ENCODE results near the gene RNASEL.

The RNASEL gene

GRCh38 chr1:182574156-182574555, 14.9 kb downstream of the RNASEL start:
- TF ChIP-seq CTCF (conservative IDR thresholded peaks at IDR 0.05; ENCODE audit: low read depth, low read length), result no peak
- no peak overlapping the region for H3K4me3 ChIP-seq (ENCODE audit: low read depth, low read length)
- no peak for DNase-seq (ENCODE audit: low read depth)

- H3K4me3 ChIP-seq (ENCODE audit: low read depth, low read length), result no peak overlapping the region
- no peak for TF ChIP-seq CTCF (conservative IDR thresholded peaks at IDR 0.05; ENCODE audit: low read depth, low read length)
- DNase-seq (ENCODE audit: low read depth), result no peak
Observed at GRCh38 chr1:182570611-182570970, 18.5 kb downstream of the RNASEL start.

- no peak for TF ChIP-seq CTCF (conservative IDR thresholded peaks at IDR 0.05; ENCODE audit: low read depth, low read length)
- no peak overlapping the region for H3K4me3 ChIP-seq (ENCODE audit: low read depth, low read length)
Observed at GRCh38 chr1:182569939-182570610, 19.0 kb downstream of the RNASEL start.

GRCh38 chr1:182568647-182569284, 20.3 kb downstream of the RNASEL start:
- TF ChIP-seq CTCF (conservative IDR thresholded peaks at IDR 0.05; ENCODE audit: low read depth, low read length), result no peak
- no peak overlapping the region for H3K4me3 ChIP-seq (ENCODE audit: low read depth, low read length)
- no peak for DNase-seq (ENCODE audit: low read depth)

More at GRCh38 chr1:182569939-182570610, 19.0 kb downstream of the RNASEL start:
- DNase-seq (ENCODE audit: low read depth), result no peak

- H3K4me3 ChIP-seq (ENCODE audit: low read depth, low read length), result no peak overlapping the region
- no peak for TF ChIP-seq CTCF (conservative IDR thresholded peaks at IDR 0.05; ENCODE audit: low read depth, low read length)
- DNase-seq (ENCODE audit: low read depth), result no peak
Observed at GRCh38 chr1:182567629-182568028, 21.4 kb downstream of the RNASEL start.

GRCh38 chr1:182565537-182565936, 23.5 kb downstream of the RNASEL start:
- no peak overlapping the region for H3K4me3 ChIP-seq (ENCODE audit: low read depth, low read length)
- DNase-seq (ENCODE audit: low read depth), result peak; percentile 39
- TF ChIP-seq CTCF (conservative IDR thresholded peaks at IDR 0.05; ENCODE audit: low read depth, low read length), result no peak
